Endothelial cell of umbilical vein (primary cell): ENCODE data around the gene PKD1. TPM values are rescaled to one million over a fixed set of nuclear protein-coding genes. Genes with fewer than 3 reads are reported as not detected.

Experiments used
- BruUV-seq: library from RNA; stranded (reverse); fragments of 400-500 nt; replicated peaks from 2 replicates; lab custom pipeline; 2021; lab: Mats Ljungman, UMichigan
- CTCF ChIA-PET: fragments of 300-600, 350-600 bp; sonication (Branson Sonifier 250); formaldehyde crosslinking; loops from one replicate; lab custom pipeline; 2021; ENCODE audit warnings: antibody characterized with exemption, inconsistent platforms; lab: Charles Lee
- POLR2A ChIA-PET: fragments of 300-600, 350-600 bp; sonication (Branson Sonifier 250); formaldehyde crosslinking; loops from one replicate; lab custom pipeline; 2021; ENCODE audit warnings: antibody characterized with exemption, inconsistent platforms; lab: Charles Lee
- DNase-seq: peaks from one replicate; pipeline ENCODE4 v3.0.0-alpha.2; 2011; ENCODE audit warnings: low read depth, low spot score
- FAIRE-seq: peaks from 2 replicates; lab custom pipeline; 2011; peaks lifted over from hg19 to GRCh38; lab: Jason Lieb, UNC
- H2AFZ ChIP-seq: 2 replicates; pipeline ENCODE4 v1.6.0; 2012; ENCODE audit warnings: low read depth, low read length, control low read depth, inconsistent platforms
- H3K27ac ChIP-seq: 2 replicates; pipeline ENCODE4 v1.5.1; 2011; ENCODE audit warnings: low read depth, mild to moderate bottlenecking, control low read depth, low read length, moderate library complexity; ENCODE audit not compliant: insufficient read depth
- H3K27me3 ChIP-seq, 2 experiments: 2 replicates each; pipeline versions ENCODE4 v1.6.0 to v1.6.1; 2011; ENCODE audit warnings: low read length in 2 of 2, mixed read lengths in 1 of 2; ENCODE audit not compliant: control insufficient read depth in 2 of 2, insufficient read depth in 2 of 2
- H3K36me3 ChIP-seq, 2 experiments: 2 replicates in 1 of 2; 3 replicates in 1 of 2; pipeline ENCODE4 v1.5.1; 2011; ENCODE audit warnings: low read length in 2 of 2, mild to moderate bottlenecking in 1 of 2, moderate library complexity in 1 of 2; ENCODE audit not compliant: control insufficient read depth in 2 of 2, insufficient read depth in 2 of 2; ENCODE audit errors: extremely low read depth in 1 of 2
- H3K4me1 ChIP-seq: 3 replicates; pipeline ENCODE4 v1.5.1; 2011; ENCODE audit warnings: mild to moderate bottlenecking, low read length; ENCODE audit not compliant: control insufficient read depth, insufficient read depth; ENCODE audit errors: extremely low read depth
- H3K4me2 ChIP-seq: 2 replicates; pipeline ENCODE4 v1.6.1; 2011; ENCODE audit warnings: low read length, control low read depth, mixed read lengths; ENCODE audit not compliant: insufficient read depth
- H3K4me3 ChIP-seq, 3 experiments: fragments of 200-600 bp in 1 of 3; sonication (generic), shearing (Covaris generic) in 1 of 3; replicated peaks in 1 of 3; 2 replicates each; pipeline ENCODE4 v1.5.1; 2011 to 2016; ENCODE audit warnings: control low read depth in 3 of 3, low read length in 3 of 3, mild to moderate bottlenecking in 2 of 3, inconsistent platforms in 1 of 3, low read depth in 1 of 3, moderate library complexity in 1 of 3; ENCODE audit not compliant: insufficient read depth in 1 of 3
- H3K79me2 ChIP-seq: 2 replicates; pipeline ENCODE4 v1.6.0; 2012; ENCODE audit warnings: low read length, inconsistent platforms; ENCODE audit not compliant: control insufficient read depth, insufficient read depth
- H3K9ac ChIP-seq: replicated peaks from 2 replicates; pipeline ENCODE3; 2011; ENCODE audit warnings: low read length, control low read depth; ENCODE audit not compliant: insufficient read depth; ENCODE audit errors: extremely low read depth
- H3K9me1 ChIP-seq: replicated peaks from 3 replicates; pipeline ENCODE4 v1.6.0; 2011; ENCODE audit warnings: mild to moderate bottlenecking, low read length; ENCODE audit not compliant: control insufficient read depth, insufficient read depth; ENCODE audit errors: extremely low read depth
- H3K9me3 ChIP-seq: replicated peaks from 2 replicates; pipeline ENCODE4 v1.5.1; 2012; ENCODE audit warnings: low read length, inconsistent platforms; ENCODE audit not compliant: control insufficient read depth, insufficient read depth
- H4K20me1 ChIP-seq: replicated peaks from 2 replicates; pipeline ENCODE3; 2011; ENCODE audit warnings: mild to moderate bottlenecking, low read length; ENCODE audit not compliant: control insufficient read depth, insufficient read depth; ENCODE audit errors: extremely low read depth
- EZH2 ChIP-seq: IDR thresholded peaks from 2 replicates; pipeline ENCODE4 v1.6.1; 2012; ENCODE audit warnings: borderline replicate concordance, low read depth, mild to moderate bottlenecking, moderate library complexity, low read length, inconsistent platforms; ENCODE audit not compliant: severe bottlenecking
- FOS ChIP-seq: IDR thresholded peaks from 2 replicates; pipeline ENCODE4 v1.6.1; 2011; ENCODE audit warnings: mild to moderate bottlenecking, low read length, moderate library complexity, borderline replicate concordance; ENCODE audit not compliant: insufficient read depth
- GATA2 ChIP-seq: IDR thresholded peaks from 2 replicates; pipeline ENCODE4 v1.7.0; 2011; ENCODE audit warnings: low read depth, mild to moderate bottlenecking, moderate library complexity, mixed read lengths, low read length; ENCODE audit not compliant: insufficient read length, insufficient read depth
- JUN ChIP-seq: IDR thresholded peaks from 2 replicates; pipeline ENCODE4 v1.6.1; 2011; ENCODE audit warnings: borderline replicate concordance, low read depth; ENCODE audit not compliant: insufficient read length, insufficient read depth
- MYC ChIP-seq: IDR thresholded peaks from one replicate; pipeline ENCODE4 v1.6.1; 2011; ENCODE audit warnings: mild to moderate bottlenecking, low read depth, low read length
- POLR2A ChIP-seq: IDR thresholded peaks from 2 replicates; pipeline ENCODE4 v1.6.1; 2012; ENCODE audit warnings: low read depth, mild to moderate bottlenecking, control low read depth, low read length
- POLR2AphosphoS5 ChIP-seq: IDR thresholded peaks from 2 replicates; pipeline ENCODE4 v1.6.1; 2012; ENCODE audit warnings: low read depth, mild to moderate bottlenecking, control low read depth, low read length, moderate library complexity; ENCODE audit not compliant: insufficient read depth
- dilution Hi-C: fragments of 300-500 bp; cut with MboI; formaldehyde crosslinking; loops from one replicate; pipeline ENCODE4 v1.15.0; 2019; ENCODE audit warnings: low sequenced_read_pairs; ENCODE audit not compliant: extremely low pct_ligation_motif_present
- intact Hi-C: fragments of 100-400 bp; cut with micrococcal nuclease; formaldehyde crosslinking; loops from one replicate; pipeline ENCODE4 v1.10.0; 2022
- polyA plus RNA-seq, 4 experiments: library from polyadenylated mRNA; depleted of rRNA in 3 of 4; stranded (reverse) in 3 of 4; unstranded in 1 of 4; fragments of >200 nt; gene quantifications; 2 replicates each; pipeline versions ENCODE4 v1.2.1 to v1.2.3, GENCODE V29; 2011 to 2012; ENCODE audit warnings: missing spikeins in 1 of 4
- total RNA-seq: library from RNA; stranded (reverse); gene quantifications from 2 replicates; pipeline ENCODE4 v1.2.3, GENCODE V29; 2021
- TF ChIP-seq, protein P1 (sequence below): IDR thresholded peaks from 2 replicates; pipeline ENCODE4 v1.6.1; 2011; ENCODE audit not compliant: insufficient read depth, insufficient read length

Gene PKD1
- total and polyA plus RNA-seq, 2 donors (not counting 3 experiments of a cell fraction or from before 2014, with no cell fraction given): 52.5 to 102 TPM

DNA sequence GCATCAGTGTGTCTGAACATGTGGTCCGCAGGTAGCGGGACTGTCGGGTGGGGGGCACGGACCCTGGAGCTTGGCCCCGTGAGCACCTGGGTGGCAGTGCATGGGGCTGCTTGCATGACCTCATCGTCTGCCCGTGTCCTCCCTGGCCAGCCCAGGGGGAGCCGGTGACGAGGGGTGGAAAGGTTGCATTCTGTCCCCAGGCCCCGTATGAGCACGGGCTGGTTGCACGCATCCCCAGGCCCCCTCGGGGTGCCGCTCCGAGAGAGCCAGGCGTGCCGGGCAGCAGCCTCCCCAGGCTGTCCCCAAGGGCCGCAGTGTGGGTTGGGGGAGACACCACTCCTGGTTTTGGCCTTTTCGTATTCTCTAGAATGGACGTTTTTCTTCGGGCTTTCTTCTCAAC is 58.0 kb downstream of the PKD1 start:
- no peaks in the 10 kb centered on the region for H4K20me1 ChIP-seq
- no peak for DNase-seq
- ChIA-PET POLR2A (no interaction called here), CTCF (no interaction called here)
- H2AFZ ChIP-seq: no peak overlapping the region
- TF ChIP-seq FOS (no peak), EZH2 (no peak), POLR2A (no peak), MYC (no peak), GATA2 (no peak), POLR2AphosphoS5 (no peak)
- TF ChIP-seq, protein P1, sequence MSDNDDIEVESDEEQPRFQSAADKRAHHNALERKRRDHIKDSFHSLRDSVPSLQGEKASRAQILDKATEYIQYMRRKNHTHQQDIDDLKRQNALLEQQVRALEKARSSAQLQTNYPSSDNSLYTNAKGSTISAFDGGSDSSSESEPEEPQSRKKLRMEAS: no peak
- H3K36me3 ChIP-seq: peaks cover 2 to 56% of the 10 kb centered on the region in 2 experiments
- H3K9me3 ChIP-seq: no peaks in the 10 kb centered on the region
- BruUV-seq: no TSS peak
- H3K9ac ChIP-seq: no peak overlapping the region
- dilution Hi-C loops: no loop called here
- H3K79me2 ChIP-seq: no peaks in the 10 kb centered on the region
- no peaks in the 10 kb centered on the region for H3K9me1 ChIP-seq
- H3K4me3 ChIP-seq: no peak overlapping the region
- FAIRE-seq: no peak
- intact Hi-C loops: no loop called here
- H3K4me2 ChIP-seq: no peak overlapping the region
- no peaks in the 10 kb centered on the region for H3K4me1 ChIP-seq
- H3K27ac ChIP-seq: no peak overlapping the region
- no peaks in the 10 kb centered on the region for H3K27me3 ChIP-seq

DNA sequence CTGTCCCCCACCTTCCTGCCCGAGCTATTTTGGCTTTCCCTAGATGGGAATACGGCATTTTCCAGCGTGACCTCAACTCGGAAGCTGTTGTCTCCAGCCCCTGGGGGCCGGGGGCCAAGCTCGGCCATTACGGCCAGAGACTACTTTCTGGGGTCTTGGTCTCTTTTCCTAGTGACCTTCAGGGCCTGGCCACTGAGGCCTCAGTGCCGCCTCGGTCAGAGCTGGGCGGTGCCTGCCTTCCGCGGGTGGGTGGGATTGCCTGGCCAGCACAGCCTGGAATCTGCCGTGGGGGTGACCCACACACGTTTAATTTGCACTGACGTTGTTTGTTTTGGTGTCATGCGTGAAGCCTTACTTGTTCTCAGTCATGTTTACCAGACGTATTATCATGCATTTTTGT is 58.7 kb downstream of the PKD1 start:
- TF ChIP-seq JUN: no peak
- no peak for TF ChIP-seq EZH2
- TF ChIP-seq GATA2: no peak
- no peak for TF ChIP-seq FOS
- TF ChIP-seq, protein P1: no peak
- peaks cover 2 to 52% of the 10 kb centered on the region in 2 experiments for H3K36me3 ChIP-seq
- DNase-seq (no peak), FAIRE-seq (no peak)
- H2AFZ ChIP-seq: no peak overlapping the region
- no TSS peak for BruUV-seq
- H3K9ac ChIP-seq: no peak overlapping the region
- intact Hi-C loops (no loop called here), dilution Hi-C loops (no loop called here)
- no peaks in the 10 kb centered on the region for H3K9me1 ChIP-seq
- no peaks in the 10 kb centered on the region for H3K4me1 ChIP-seq
- POLR2A ChIA-PET: no interaction called here
- CTCF ChIA-PET: interaction anchor here (0.8 kb wide), 1 partner anchor 9 kb away, joined by 3 read pairs; no protein-coding TSS in a partner anchor
- no peak overlapping the region for H3K4me2 ChIP-seq
- H3K9me3 ChIP-seq: no peaks in the 10 kb centered on the region
- no peak overlapping the region for H3K27ac ChIP-seq
- no peaks in the 10 kb centered on the region for H3K27me3 ChIP-seq
- no peaks in the 10 kb centered on the region for H3K79me2 ChIP-seq
- H3K4me3 ChIP-seq: no peak overlapping the region
- H4K20me1 ChIP-seq: no peaks in the 10 kb centered on the region
